HG03571 (cell line): Measurements from ENCODE around the gene CDH4.

ENCODE experiments used
- ATAC-seq: cut with Tn5 transposase; IDR thresholded peaks from one replicate; pipeline ENCODE4 v1.9.1; 2021; ENCODE audit not compliant: unreplicated experiment

Gene CDH4

DNA sequence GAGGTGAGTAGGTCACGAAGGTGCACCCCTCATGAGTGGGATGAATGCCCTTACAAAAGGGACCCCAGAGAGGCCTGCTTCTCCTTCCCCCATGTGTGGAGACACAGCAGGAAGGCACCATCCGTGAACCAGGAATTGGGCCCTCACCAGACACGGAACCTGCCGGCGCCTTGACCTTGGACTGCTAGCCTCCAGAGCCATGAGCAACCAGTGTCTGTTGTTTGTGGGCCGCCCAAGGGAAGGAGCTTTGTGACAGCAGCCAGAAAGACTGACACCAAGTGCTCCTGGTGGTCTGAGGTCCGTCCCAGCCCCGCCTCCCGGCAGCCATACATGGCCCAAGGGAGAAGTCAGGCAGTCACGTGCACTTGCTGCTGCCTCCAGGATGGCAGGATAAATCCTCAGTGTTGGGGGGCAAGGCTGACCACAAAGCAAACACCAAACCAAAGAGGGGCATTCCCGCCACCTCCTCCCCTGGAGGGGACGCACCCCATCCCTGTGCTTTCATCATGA, 29.3 kb downstream of the CDH4 start:
- ATAC-seq, result no peak

DNA sequence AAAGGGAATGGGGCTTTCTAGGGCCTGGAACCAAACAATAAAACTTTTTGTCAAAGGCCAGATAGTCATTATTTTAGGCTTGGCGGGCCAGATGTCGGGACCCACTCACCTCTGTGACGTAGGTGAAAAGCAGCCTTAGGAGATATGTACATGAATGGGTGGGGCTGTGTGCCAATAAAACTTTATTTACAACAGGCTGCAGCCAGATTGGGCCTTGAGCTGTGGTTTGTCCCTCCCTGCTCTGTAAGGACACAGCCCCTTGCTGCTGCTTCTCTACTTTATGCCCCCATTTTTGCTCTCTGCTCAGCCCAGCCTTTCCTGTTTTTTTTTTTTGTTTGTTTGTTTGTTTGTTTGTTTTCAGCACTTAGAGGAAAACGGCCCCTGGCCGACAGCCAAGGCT, 32.7 kb downstream of the CDH4 start:
- ATAC-seq, result no peak

DNA sequence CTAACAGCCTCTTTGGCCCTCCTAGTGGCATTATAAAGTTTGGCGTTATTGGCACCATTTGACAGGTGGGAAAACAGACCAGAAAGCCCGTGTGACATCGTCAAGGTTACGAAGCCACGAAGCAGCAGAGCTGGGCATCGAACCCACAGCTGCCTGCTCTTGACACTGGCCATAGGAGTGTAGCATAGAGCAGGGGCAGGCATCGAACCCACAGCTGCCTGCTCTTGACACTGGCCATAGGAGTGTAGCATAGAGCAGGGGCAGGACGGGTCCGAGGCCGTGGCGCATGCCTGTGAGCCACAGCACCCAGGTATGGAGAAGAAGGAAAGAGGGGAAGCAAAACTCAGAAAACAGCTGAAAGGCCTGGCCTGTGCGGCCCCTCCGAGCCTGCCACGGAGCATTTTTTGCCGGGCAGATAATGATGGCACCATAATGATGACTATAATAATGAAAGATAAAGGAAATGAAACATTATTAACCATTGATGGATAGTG, 33.1 kb downstream of the CDH4 start:
- ATAC-seq, result no peak

DNA sequence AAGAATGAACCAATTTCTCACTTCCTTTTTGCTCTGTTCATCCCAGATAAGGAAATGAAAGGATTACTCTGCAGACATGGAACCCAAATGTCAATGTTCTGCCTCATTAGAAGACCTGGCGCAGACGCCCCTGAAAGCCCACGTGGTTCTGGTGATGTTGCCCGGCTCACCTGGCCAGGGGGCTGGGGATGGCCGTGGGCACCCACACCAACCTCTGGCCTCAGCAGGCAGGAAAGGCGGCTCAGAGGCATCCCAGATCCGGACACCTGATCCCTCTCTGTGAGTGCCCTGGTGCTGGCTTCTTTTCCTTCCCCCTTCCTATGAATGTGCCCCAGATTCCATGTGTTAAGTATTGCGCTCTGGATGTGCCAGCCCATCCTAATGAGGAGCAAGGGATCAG, 33.6 kb downstream of the CDH4 start:
- ATAC-seq, result no peak

DNA sequence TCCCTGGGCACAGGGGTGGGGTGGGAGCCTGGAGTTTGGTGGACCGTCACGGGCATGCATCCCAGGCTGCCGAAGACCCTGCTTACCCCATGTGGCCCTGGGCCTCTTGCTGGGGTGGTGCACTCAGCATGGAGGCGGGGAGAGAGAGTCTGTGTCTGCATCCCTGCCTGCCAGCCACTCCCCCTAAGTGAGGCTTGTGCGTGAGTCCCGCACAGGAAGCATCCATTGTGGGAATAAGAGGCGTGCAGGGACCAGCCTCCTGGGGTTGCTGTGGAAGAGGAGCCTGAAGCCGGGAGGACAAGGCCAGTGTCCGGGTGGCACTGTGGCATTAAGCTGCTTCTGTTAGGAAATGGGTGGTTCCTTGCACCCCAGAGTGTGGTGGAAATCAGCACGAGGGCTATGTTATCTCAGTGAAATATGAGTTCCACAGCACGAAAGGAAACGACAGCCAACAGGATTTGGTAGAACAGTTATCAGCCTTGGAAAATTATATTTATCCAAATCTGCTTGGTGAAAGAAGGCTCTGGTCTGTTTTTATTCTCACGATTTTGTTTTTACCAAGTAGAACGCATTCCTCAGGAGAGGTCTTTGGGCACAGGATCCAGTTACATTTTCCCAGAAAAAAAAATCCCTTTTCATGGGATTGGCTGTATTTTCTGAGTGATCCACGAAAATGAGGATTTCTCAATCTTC, 35.7 kb downstream of the CDH4 start:
- no peak for ATAC-seq

DNA sequence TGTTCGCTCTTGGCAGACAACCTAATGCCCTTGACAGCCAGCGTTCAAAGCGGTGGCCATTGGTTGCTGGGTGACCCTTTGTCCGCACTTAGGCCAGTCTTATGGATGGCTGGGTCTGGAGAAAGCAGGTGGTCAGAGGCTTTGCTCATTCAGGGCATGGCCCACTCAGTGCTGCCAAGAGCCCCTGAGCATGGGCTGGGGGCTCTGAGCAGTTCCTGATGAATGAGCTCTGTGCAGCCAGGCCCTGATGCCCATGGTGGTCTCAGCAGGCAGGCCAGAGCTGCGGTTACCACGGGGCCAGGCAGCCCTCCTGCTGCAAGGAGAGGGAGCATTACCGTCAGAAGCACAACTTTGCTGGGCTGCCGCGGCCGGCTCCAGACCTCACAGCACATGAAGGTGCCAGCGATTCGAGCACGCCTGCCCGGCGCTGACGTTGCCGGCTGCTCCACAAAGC, 36.3 kb downstream of the CDH4 start:
- ATAC-seq, result no peak

DNA sequence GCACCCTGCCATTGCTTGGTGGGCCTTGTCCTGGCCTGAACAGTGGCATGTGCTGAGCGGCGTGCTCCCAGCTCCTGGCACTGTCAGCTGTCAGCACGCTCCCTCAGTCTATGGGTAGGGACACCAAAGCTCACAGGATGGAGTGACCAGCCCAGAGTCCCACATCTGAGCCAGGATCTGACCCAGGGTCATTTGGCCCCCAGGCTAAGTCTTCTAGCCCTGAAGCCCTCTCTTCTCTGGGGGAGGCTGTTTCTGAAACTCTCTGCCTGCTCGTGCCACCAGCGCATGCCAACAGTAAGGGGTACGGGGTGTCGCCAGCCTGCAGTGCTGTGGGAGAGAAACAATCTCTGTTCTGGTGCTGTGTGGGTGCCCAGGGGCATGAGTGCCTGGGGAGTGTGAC, 37.1 kb downstream of the CDH4 start:
- no peak for ATAC-seq

DNA sequence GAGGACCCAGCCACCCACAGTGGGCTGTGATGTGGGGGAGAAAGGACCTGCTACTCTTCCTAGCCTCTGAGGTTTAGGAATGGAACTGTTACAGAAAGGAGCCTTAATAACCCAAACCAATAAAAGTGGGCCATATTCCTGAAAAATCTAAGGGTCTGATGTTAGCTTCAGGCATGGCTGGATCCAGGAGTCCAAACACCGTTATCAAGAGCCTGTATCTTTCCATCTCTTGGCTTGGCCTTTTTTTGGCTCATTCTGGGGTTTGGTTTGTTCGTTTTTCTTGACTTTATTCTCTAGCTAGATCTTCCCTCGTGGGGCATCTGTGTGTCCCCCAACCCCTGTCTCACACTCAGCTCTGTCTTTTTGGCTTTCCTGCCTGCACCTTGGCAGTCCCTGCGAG, 38.7 kb downstream of the CDH4 start:
- ATAC-seq, result no peak

DNA sequence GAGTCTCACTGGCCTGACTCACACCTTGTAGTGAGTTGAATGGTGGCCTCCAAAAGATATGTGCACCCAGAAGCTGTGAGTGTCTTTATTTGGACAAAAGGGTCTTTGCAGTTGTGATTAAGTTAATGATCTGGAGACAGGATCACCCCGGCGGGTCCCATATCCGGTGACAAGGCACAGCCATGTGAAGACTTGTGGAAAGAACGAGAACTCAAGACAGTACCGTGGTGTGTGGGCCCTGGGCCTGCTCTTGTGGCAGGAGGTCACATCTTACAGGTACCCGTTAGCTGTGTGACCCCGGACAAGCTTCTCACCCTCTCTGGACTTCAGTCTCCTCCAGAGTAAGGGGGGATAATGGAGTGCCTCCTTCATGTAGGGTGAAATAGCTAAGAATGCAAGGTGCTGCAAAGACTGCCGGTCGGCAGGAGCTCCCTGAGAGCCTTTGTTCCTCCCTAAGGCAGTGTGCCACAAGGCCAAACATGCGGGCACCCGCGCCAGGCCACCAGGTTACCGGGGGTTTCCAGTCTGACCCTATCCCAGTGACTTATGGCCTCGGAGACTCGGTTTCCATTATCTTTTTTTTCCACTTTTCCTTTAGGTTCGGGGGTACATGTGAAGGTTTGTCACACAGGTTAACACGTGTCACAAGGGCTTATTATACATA, 39.2 kb downstream of the CDH4 start:
- ATAC-seq, result no peak

DNA sequence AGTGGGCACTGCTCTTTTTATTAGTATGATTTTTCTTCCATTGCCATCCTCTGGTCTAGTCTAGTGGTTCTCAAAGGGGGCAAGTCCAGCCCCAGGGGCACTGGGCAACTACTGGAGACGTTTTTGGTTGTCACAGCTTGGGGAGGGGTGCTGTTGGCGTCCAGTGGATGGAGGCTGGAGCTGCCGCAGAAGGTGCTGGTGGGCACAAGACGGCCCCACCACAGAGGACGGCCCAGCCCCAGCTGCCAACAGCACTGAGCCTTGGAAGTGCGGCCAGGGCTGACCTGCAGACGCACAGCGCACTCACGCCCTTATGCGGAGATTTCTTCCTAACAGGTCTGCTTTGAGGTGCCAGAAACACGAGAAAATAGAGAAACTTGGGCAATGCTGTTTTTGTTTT, 40.3 kb downstream of the CDH4 start:
- no peak for ATAC-seq

DNA sequence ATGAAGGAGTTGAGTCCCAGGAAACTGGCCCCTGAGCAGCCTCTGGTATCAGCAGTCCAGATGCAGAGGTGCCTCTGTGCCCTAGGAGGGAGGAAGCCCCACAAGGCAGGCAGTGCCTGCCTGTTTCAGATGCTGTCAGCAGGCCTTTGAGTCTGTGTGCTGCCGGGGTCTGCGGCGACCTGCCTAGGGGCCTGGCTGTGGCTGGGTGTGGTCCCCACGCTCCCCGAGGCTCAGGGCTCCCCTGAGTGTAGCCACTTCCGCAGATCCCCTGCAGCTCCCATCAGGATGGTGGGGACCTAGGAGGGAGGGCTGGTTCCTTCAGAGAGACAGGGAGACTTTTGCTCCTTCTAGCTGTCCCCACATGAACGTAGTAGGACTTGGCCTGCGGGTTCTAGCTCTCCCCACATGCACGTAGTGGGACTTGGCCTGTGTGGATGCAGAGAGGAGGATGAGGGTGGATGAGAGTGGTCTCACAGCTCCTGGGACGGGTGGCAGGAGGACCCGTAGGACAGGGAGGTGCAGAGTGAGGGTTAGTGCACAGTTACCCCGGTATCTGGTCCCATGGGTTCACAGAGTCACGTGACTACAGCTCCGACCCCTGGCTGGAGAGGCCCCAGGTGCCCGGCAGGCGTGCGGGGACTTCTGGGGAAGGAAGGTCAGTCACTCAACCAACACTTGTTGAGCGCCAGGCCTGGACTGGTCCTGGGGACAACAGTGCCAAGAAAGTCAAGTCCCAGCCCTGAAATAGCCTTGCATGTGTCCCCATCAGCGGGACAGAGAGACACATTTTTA, 41.0 kb downstream of the CDH4 start:
- no peak for ATAC-seq

DNA sequence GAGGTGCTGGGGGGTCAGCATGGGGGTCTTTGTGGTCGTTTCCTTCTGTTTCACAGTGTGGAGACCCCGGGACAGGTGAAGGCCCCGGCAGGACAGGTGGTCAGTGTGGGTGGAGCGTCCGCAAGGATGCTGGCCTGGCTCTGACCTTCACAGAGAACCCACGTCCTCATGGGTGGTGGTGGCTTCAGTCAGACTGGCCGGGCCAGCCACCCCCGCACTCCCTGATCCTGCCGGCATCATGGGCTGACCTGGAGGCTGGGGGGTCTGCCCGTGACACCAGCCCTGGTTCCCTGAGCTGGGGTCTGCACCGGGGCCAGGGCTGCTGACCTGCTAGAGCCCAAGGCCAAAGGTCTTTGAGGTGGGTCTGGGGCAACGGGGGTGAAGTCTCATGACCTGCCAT, 41.9 kb downstream of the CDH4 start:
- no peak for ATAC-seq

DNA sequence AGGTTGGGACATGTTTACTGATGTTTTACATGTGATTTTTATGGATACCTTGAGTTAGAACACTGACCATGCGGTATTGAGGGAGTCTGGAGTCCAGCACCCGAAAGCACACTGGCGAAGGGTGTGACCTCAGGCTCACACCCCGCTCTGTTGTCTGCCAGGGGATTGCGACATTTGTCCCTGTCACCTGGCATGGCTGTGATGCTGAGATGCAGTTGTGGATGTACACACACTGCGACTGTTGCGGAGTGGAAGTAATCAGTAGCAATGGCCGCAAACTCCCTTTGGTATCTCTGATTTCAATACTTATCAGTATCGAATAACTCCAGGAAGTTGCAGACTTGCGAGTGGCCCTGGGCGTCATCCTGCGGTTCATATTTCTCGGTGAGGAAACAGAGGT, 43.2 kb downstream of the CDH4 start:
- no peak for ATAC-seq

DNA sequence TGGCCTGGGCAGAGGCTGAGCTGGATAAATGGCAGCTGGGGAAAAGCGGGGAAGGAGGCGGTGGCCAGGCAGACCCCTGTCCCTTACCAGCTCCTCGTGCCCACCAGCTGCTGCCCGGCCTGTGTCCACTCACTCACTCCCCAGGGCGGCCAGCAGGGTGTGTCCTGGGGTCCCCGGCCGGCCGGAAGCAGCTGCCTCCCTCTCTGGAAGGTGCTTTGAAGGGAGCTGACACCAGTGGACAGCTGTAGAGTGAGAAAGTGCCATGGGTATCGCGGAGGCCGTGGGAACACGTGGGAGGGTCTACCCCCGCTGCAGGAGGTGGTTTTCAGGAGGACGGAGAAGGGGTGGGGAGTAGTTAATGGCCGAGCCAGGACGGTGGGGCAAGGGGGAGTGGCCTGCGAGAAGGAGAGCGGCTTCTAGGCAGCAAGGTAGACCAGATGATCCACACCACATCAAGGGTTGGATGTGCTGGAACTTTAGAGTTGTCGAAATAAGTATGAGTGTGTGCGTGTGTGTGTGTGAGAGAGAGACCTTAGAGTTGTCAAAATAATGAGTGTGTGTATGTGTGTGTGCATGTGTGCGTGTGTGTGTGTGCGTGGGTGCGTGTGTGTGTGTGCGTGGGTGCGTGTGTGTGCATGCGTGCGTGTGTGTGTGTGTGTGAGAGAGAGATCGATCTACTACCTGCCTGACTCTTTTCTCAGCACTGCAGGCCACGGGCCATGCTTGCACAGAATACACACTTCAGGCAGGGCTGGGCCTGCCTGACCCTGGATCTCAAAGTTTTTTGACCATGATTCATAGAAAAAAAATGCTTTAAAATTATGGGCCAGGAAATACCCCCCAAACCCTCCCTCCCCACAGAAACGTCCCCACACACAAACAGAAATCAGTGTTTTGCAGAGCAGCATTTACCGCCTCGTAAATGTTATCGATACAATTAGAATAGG, 43.9 kb downstream of the CDH4 start:
- no peak for ATAC-seq

DNA sequence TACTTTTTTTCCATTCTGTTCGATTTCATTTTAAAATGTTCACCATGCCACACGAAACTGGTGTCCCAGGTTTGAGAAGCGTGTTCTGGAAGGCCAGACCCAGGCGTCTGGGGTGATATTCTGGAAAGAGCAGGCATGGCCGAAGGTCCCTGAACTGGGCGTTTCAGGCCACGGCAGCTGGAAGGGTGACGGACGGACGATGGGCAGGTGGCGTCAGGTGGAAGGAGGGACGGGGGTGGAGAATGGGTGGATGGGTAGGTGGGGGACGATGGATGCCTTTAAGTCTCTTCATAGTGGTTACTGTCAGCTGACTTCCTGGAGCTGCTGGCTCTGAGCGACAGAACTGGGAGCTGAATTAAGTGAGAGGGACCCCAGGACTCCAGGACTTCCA, 44.6 kb downstream of the CDH4 start:
- no peak for ATAC-seq

DNA sequence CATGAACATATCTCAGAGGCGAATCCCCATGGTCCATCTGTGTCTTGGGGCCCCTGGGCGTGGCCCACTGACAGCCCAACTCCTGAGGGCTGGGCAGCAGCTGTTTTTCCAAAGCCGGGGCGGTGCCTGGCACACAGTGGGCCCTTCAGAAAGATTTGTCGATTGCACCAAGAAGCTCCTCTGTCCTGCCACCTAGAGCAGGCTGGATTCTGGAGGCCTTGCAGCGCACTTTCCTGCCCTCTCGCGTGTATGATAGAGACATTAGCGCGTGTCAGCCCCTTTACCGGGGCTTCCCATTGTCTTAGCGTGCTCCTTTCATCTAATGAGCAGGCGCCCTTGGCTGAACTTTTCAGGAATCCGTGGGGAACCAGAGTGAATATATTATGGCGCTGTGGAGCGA, 45.4 kb downstream of the CDH4 start:
- no peak for ATAC-seq

DNA sequence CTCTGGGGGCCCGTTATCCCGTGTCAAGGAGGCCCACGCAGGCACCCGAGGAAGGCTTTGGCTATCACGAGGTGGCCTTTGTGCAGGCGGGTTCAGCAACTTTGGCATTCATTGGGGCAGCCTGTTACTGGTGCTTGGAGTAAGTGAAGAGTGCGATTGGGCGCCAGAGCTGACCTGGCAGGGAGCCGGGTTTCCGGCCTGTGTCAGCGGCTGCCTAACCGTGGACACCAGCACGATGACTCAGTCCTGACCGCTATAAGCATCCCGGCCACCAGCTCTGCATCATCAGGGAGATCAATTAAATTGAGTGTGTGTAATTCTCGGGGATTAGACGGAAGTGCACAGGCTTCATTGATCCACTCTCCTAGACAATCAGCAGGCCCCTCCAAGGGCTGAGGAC, 45.9 kb downstream of the CDH4 start:
- ATAC-seq, result no peak

DNA sequence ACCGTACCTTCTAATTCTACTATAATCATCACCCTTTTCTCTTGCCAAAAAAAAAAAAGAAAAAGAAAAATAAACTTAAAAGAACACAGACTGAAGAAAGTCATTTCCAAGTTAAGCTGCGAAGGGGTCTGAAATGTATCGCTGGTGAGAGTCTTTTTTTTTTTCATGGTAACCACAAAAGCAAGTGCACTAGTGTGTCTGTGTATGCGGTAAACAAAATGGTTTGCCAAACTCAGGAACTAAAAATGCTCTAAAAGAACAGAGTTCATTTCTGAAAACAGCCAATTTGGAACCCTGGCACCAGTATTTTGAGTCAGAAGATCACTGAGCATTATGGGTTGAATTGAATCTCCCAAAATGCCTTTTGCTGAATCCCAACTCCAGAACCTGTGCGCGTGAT, 46.6 kb downstream of the CDH4 start:
- ATAC-seq, result no peak

DNA sequence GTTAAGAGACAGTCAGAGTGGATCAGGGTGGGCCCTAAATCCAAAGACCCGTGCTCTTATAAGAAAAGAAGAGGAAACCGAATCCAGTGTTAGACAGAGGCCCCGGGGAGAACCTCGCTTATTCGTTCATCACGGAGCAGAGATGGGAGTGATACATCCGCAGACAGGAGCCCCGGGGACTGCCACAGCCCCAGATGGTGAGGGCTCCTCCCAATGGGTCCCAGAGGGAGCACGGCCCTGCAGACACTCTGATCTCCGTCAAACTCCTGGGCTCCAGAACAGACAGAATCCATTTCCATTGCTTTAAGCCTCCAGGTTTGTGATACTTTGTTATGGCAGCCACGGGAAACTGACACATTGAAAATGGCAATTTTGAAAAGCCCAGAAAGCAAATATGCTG, 47.0 kb downstream of the CDH4 start:
- ATAC-seq, result no peak

DNA sequence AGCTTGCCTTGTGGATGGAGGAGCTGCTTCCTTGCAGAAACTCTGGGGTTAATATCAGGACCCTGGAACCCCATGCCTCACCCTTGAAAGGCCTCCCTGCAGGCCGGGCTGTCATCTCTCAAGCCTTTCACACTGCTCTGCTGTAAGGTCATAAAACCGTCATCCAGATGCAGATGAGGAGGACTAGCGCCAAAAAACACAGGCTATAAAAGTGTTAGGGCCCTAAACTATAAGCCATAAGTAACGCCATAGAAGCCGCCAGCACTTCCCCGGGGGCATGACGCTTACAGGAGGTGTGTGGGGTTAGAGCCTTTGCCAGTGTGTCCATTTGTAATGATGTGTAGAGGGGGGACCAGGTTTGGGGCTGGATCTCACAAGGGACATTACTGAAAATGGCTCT, 47.6 kb downstream of the CDH4 start:
- ATAC-seq, result no peak

DNA sequence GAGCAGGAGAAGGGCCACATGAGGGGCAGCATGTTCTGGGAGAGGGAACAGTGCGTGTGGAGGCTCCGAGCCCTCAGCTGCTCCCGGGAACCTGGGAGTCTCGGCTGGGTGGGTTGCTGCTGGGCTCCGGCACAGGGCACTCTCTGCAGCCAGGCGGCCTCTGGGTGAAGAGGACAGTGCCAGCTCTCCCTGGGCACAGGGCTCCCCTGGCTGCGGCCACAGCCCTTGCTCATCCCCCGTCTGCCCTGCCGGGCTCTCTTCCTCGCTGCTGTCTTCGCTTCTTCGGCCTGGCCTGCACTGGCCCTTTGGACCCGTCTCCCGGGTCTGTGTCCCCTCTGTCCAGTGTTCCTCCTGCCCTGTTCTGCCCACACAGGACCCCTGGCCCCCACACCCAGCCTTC, 48.2 kb downstream of the CDH4 start:
- ATAC-seq, result no peak
